ENCODE data around the gene LCLAT1.

LCLAT1 gene

DNA sequence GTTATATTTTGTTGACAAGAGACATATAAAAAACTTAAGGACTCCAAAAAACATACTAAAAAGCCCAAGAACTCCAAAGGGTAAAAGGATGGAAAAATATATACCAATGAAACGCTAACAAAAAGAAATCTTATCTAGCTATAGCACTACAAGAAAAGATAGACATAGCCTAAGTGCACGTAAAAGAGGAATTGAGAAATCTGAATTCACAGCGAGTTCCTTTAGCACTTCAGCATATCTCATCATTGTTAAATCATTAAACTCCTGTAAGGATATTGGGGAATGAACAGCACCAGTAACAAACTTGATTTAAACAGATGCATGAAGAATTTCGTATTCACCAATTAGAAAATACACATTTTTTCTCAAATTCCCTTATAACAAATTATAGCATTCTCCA is 226.1 kb downstream of the LCLAT1 start:
- no peak for DNase-seq (ENCODE audit: low read depth)

- DNase-seq (ENCODE audit: low read depth): no peak
These were observed 228.7 kb downstream of the LCLAT1 start for GRCh38 chr2:30675758-30676157.

- DNase-seq (ENCODE audit: low read depth): no peak
These were observed 230.2 kb downstream of the LCLAT1 start for GRCh38 chr2:30677231-30677630.

DNA sequence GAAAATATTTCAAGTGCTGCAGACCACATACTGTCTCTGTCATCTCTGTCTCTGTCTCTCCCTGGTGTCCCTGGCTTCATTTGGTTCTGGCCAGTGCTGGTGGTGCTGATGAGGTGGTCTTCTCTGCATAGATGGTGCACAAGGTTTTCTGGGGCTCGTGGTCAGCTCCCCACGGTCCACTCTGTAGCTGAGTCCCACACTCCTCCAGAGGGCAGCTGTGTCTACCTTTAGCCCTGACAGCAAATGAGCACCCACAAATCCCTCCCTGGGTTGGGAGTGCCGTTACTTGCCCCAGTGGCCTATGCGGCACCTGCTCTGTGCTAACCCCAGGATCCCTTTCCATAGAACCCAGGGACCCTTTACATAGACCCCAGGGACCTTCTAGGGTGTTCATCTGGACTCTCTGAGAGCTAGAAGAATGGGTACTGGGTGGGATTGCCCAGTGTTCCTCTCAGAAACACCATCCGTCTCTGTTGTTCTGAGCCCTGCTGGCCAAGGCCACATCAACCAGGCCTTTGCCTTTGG is 230.9 kb downstream of the LCLAT1 start:
- DNase-seq (ENCODE audit: low read depth): no peak

DNA sequence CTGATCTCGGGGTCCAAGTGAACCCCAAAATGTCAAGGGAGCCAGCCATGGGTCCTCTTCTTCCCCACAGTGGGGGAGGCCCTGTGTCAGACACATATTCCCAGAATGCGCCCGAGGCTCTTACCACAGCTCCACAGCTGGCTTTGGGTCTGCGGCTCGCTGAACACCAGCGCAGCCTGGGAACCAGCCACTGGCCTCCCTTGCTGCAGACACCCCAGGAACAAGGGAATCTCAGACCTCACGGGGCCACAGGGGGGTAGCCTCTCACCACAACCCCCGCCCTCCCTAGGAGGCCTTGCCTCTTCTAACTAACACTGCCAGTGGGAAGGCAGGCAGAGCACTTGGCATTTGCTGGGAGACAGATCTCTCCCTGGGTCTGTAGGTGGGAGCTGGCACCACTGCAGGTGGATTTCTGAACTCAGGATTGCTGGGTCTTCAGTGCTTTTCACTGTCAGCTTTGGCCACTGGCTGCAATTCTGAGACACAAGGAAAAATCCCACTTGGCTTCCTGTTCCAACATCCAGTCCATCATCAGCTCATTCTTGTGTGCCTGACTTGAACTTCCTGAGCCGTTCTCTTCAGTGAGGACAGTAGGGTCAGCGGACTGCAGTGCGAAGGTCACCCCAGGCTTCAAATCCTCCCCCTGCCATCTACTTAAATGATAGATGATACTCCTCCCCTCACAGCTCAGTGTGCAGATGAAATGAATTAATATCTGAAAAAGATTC is 231.5 kb downstream of the LCLAT1 start:
- DNase-seq (ENCODE audit: low read depth): no peak

- DNase-seq (ENCODE audit: low read depth): no peak
These were observed 232.5 kb downstream of the LCLAT1 start for GRCh38 chr2:30679426-30680088.

DNA sequence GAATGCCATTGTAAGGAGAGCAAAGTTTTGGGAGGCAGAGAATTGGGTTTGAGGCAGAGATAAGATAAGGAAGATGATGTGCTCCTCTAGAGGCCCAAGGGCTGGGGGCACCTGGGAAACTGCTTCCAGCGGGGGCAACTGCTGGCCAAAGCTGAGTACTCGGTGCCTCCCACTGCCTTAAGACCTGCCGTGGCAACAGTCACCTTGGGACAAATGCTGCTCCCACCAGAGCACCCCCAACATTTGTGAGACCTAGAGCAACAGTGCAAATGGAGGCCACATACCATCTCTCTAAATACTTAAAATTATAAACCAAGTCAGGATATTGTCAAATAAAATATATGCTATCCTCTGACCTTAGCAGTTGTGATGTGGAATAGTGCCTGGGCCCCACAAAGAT is 233.1 kb downstream of the LCLAT1 start:
- no peak for DNase-seq (ENCODE audit: low read depth)

- DNase-seq (ENCODE audit: low read depth): no peak
These were observed 234.0 kb downstream of the LCLAT1 start for GRCh38 chr2:30681022-30681421.

DNA sequence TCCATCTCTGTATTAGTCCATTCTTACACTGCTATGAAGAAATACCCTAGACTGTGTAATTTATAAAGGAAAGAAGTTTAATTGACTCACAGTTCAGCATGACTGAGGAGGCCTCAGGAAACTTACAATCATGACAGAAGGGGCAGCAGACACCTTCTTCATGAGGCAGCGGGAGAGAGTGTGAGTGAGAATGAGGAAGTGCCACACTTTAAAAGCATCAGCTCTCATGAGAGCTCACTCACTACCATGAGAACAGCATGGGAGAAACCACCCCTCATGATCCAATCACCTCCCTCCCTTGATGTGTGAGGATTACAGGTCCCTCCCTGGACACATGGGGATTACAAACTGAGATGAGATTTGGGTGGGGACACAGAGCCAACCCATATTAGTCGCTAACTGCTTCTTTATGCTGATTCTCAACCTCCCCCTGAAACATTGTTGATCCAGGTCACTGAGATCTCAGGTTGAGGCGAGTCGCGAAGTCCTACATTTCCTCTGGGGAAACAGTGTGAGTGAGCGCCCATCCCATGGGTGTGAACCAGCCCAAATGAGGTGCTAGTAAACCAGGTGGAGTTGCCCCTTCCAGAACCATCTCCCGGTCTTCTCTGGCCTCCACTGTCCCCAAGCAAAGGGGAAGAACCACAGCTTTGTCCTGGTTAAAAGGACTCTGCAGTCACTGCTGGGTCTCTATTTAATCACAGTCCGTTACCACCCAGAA is 236.3 kb downstream of the LCLAT1 start:
- no peak for DNase-seq (ENCODE audit: low read depth)

GRCh38 chr2:30684026-30684425 is 237.0 kb downstream of the LCLAT1 start:
- DNase-seq (ENCODE audit: low read depth): no peak

DNA sequence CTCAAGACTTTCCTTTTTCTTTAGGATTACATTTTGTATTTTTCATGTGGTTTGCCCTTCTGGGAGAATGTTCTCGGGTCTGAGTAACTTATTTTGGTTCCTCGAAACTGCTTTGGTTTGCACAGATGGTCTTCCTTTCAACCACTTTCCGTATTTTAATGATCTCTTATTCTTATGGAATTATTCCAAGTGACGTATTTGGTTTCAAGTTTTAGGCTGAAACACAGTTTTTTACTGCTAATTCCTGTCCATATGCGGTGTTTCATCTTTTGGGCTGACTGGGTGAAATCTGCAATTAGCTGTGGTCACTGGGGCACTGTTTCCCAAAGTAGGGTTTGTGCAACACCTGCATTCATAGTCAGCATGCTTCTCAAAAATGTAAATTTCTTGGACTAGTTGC is 237.5 kb downstream of the LCLAT1 start:
- no peak for DNase-seq (ENCODE audit: low read depth)

- DNase-seq (ENCODE audit: low read depth): no peak
These were observed 237.9 kb downstream of the LCLAT1 start for GRCh38 chr2:30684996-30685395.

GRCh38 chr2:30686000-30686399 is 239.0 kb downstream of the LCLAT1 start:
- DNase-seq (ENCODE audit: low read depth): no peak

DNA sequence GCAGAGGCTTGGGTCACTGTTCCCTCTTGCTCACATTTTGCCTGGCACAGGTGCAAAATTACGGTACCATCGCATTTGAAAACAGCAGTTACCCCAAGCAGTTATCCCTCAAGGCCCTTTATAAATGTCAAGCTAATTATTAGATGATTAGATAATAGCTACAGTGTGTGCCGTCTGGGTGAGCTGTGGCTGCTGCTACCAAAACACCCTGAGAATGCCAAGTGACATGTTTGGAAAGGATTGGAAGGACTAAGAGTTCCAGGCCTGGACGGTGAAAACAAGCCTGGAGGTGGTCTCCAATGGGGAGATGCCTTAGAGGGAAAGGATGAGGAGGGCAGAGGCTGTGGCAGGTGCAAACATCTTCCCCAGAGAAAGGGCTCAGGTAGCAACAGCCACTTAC is 239.6 kb downstream of the LCLAT1 start:
- DNase-seq (ENCODE audit: low read depth): no peak

DNA sequence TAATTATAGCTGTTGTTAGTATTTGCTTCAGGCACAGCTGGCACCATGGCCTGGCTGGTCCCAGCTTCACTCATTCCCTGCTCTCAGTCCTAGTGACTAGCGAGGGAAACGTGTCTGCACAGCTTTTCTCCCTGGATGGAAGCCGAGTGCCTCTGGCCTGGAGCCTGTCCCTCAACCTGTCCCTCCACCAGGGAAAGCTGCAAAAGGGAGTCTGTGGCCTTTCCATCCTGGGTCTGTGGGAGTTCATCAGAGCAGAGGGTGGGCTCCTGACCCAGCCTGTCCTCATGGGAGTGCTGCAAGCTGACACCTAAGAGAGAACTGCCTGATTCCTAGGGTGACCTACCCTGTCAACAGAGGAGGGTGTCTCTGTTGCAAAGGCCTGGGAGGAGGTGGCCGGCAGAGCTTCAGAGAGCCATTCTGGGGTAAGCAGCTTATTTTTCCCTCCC is 241.9 kb downstream of the LCLAT1 start:
- DNase-seq (ENCODE audit: low read depth): no peak

GRCh38 chr2:30689496-30690125 is 242.6 kb downstream of the LCLAT1 start:
- no peak for DNase-seq (ENCODE audit: low read depth)

GRCh38 chr2:30690126-30690561 is 243.1 kb downstream of the LCLAT1 start:
- DNase-seq (ENCODE audit: low read depth): no peak

DNA sequence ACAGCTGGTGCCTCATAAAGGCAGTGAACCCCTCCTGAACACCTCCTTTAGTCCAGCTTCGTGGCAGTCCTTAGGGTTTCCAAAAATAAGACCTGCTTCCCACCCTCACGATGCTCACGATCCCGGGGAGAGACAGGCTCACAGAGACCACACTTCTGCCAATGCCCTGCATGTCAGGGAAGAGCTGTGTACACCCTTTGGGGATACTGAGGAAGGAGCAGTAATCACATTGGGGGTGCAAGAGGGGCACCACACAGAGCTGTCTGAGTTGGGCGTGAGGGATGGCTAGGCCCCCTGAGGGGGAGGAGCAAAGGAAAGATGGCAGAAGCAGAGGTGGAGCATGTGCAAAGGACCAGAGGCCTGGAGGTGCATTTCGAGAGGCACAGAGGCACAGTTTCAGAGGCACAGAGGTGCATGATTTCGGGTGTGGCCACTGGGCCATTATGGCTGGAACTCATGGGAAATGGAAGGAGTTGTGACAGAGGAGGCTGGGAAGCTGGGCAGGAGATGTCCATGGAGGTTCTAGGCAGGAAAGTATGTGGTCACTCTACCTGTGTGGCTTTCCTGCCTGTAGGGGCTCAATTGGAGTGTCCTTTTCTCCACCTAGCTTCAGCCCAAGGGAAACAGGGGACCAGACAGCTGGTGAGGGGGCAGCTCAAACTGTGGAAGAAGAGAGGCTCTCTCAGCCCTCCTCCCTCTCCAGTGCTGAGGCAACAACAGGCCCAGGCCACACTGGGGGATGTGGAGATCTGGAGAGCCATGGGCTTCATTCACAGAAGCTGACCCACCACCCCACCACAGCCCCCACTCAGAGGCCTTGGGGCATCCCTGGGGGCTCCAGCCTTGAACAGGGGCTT is 244.3 kb downstream of the LCLAT1 start:
- no peak for DNase-seq (ENCODE audit: low read depth)

GRCh38 chr2:30691948-30692828 is 245.1 kb downstream of the LCLAT1 start:
- DNase-seq (ENCODE audit: low read depth): peak; percentile 35

DNA sequence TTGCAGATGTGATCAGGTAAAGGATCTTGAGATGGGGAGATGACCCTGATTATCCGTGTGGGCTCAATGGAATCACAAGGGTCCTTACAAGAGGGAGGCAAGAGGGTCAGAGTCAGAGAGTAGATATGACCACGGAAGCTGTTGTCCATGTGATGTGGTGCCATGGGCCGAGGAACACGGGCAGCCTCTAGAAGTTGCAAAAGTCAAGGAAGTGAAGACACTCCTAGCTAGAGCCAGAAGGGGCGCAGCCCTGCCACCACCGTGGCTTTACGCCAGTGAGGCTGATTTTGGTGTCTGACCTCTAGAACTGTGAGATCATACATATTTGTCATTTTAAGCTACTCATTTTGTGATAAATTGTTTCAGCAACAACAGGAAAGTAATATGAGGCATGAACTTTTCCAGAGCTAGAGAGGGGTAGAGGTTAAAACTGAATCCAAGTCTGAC is 245.8 kb downstream of the LCLAT1 start:
- no peak for DNase-seq (ENCODE audit: low read depth)

All from iris pigment epithelial cell (primary cell).